GM21737 (cell line): ENCODE measurements around the gene PLCH2.

ENCODE experiments used
- ATAC-seq: cut with Tn5 transposase; IDR thresholded peaks from one replicate; pipeline ENCODE4 v1.9.1; 2021; ENCODE audit warnings: mild to moderate bottlenecking, moderate library complexity; ENCODE audit not compliant: unreplicated experiment

The PLCH2 gene

DNA sequence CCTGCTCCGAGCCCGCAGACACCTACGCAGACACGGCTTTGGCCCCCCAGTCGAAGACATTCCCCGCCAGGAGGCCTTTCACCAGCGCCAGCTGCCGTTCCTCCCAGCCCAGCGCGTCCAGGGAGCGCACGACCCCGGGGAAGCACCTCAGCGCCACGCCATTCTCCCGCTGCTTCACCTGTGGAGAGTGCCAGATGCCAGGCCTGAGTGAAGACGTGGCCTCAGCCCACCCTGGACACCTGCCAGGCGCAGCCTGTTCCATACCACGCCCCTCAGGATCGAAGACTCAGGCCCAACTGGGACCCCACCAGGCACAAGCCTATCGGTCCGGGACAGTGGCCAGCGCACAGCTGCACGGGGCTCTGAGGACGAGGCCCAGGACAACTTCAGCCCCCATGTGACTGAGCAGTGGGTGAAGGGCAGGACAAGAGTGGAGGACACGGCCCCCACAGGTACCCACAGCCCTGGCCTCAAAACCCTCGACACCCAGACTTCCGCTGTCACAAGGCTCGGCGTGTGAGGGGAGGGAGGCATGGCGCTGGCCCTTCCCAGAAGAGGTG, 36.9 kb downstream of the PLCH2 start:
- ATAC-seq = no peak

DNA sequence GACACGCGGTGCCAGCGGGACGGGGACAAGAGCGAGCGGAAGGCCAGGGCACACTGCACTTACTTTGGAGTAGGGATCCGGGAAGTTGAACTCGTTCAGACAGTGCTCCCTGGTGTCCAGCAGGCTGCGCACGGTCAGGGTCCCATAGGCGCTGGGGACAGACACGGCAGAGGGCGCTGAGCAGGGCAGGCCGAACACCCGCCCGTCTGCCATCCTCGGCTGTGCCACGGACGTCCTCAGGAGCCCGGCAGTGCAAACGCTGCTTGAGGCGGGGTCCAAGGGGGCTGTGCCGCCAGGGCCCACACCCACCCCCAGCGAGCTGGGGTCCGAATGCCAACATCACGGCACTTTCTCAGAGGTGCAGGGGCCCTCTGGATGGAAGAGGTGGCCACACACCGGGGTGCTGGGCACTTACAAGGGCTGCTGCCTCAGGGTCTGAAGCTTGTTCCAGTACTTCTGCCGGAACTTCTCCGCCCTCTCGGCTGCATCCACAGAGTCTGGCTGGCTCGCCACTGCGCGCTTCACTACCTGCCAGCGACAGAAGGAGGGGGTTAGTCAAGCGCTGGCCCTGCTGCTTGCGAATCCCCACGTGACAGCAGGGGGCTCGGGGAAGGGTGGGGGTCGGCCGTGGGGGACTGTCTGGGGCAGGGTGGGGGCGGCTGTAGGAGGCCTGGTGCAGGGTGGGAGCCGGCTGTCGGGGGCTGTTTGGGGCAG, 38.0 kb downstream of the PLCH2 start:
- ATAC-seq = no peak

DNA sequence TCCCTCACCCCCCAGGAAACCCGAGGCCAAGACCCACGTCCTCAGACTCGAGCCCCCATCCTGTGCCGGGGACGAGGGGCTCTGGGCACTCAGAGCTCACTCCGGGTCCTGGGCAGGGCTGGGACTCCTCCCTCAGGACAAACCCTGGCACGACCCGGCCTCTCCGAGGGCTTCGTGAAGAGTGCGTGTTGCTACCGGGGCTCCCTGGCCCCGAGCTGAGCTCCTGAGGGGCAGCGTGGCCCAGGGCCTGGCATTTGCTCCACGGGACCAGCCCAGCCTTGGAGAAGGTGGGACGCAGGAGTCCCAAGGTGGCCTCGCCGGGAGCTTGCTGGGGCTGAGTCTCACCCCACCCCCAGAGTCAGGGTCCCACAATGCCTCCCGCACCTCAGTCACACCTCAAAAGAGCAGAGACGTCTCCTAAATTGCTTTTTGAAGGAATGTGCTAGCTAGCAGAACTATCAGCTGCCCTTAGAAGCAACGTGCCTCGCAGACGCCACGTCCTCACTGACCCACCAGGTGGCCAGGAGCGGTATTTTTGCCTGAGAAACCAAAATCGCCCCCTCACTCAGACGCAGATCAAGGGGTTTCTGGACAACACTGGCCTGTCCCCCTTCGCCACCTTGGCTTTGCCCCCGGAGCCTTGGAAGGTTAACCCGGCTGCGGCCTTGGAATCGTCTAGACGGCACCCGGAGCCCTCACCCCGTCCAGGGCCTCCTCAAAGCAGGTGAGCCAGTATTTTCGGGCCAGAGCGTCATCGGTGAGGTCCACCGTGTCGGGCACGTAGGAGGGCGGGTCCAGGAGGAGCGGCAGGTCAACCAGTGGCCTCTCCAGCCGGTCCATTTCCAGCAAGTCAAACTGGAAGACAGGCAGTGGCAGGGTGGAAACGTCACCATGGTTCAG, 39.0 kb downstream of the PLCH2 start:
- no peak for ATAC-seq

DNA sequence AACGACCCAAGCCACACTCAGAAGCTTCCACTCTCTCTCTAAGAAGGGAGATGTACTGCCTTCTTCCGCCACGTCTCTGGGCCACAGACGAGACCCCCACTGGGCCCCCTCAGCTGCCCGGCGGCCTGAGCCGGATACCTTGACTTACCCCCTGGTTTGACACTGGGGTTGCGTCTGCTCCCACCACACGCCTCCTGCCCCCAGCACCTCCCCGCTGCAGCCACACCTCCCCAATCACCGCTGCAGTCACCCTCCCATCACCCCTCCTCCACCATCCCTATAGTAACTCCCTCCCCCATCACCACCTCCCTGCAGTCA, 39.6 kb downstream of the PLCH2 start:
- ATAC-seq = no peak

DNA sequence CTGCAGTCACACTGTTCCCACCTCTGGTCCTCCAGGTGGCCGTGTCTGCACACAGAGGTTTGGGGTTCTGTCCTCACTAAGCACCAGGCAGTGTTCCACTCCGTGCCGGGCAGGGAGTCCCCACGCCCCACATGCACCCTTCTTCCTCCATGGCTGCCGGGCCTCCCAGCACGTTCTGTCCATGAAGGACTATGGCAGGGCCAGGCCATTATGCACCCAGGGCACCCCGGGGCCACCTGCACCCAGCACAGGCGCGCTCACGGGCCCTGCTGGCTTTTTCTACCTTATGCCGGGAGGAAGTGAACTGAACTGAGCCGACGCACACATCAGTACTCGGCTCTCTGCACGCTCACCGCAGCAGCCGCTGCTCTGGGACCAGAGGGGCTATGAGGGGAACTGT, 40.0 kb downstream of the PLCH2 start:
- no peak for ATAC-seq

DNA sequence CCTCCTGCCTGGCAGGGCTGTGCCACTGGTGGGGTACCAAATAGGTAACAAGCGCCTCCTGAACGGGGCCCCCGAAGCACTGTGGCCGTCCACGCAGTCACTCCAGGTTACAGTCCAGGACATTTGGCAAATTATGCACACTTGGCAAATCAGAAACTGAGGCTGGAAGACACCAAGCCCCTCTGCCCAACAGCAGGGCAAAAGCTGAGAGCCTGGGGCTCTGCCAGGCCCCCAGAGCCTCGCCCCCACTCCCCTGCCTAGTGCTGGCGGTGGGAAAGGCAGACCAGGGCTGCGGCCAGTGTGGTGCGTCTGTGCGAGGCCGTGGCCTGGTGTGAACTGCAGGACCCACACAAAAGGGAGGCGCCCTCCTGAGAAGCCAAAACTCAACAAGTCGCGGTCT, 40.9 kb downstream of the PLCH2 start:
- no peak for ATAC-seq

DNA sequence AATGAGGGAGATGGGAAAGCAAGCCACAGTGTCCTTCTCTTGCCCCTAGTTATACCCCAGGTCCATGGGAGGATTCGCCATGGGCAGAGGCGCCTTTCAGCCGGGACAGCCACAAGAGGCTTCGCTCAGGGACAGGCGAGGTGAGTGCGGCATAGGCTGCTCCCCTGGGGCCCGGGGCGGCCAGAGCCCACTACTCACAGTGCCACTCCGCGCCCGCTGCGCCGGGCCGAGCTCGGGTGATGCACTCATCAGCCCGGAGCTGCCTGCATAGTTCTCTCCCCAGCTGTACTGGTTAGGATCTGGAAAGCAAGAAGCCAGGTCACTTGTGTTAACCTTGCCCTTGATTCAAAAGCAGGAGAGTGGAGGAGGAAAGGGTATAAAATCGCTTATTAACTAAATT, 41.9 kb downstream of the PLCH2 start:
- ATAC-seq = no peak

DNA sequence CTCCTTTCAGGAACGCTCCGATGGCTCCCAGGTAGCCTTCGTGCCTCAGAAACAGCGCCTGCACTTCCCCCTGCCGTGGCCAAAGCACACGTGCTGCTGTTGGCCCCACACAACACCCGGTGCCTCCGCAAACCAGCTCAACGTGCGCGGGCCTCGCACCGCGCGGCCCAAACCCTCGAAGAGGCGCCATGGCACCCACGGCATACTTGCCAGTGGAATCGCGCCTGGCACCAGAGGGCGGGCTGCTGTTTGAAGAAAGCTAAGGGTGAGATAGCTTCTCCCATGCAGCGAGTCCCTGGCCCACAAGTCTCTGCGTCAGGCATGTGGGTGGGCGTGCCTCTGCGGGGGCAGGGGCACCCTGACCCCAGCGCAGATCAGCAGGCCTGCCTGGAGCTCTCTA, 42.4 kb downstream of the PLCH2 start:
- no peak for ATAC-seq

DNA sequence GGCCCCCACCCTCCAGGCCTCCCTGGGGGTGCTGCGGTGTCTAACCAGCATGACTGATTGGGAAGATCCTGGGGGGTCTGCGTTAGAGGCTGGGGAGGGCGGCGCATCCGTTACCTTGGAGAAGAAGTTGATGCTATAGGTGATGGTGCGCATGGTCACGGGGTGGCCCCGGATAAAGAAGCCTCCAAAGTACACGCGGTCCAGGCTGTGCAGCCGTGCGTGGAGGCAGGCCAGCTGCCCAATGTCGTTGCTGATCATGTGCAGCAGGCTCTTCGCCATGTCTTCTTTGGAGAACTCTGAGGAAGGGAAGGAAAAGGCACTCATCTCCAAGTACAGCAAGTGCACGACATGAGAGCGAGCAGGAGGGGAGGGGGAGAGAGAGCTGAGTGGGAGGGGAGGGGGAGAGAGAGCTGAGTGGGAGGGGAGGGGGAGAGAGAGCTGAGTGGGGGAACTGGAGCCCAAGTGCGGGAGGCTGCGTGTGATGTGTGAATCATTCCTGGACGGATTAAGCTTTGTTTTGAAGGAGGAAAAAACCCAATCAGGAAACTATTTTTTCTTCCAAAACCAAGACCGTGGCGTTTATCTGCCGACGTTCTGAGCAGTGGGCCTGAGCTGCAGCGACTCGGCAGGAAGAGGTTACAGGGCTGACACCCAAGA, 43.1 kb downstream of the PLCH2 start:
- no peak for ATAC-seq

DNA sequence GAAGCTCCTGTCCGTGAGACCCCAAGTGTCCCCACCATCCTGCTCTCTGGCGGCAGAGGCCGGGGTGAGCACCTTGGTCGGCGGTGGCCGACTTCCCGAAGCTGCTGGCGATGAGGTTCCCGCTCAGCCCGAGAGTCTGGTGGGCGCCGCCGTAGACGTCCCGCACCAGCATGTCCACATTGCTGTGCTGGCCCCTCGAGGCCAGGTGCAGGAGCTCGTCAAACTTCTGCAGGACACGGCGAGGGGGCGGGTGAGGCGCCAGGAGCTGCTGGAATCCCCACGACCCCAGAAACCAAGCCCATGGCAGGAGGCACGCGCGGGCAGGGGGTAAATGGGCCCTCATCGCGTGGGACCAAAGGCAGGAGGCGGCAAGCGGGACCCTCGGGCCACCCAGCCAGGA, 43.6 kb downstream of the PLCH2 start:
- ATAC-seq = no peak

DNA sequence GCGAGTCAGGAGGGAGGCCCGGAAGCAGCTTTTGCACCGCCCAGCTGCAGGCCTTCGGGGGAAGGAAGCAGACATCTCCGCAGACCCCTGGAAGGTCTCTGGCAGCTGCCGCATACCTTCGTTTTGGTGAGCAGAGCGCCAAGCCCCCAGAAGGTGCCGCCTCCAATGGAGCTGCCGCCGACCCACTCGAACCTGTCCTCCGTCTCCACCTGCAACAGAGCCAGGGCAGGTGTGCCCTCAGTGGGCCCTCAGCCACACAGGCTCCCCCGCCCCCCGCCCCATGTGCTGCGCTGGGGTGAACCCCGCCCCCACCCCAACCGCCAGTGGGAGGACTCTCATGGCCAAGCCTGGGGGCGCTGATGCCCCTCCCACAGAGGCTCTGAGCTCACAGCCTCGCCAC, 44.1 kb downstream of the PLCH2 start:
- no peak for ATAC-seq

DNA sequence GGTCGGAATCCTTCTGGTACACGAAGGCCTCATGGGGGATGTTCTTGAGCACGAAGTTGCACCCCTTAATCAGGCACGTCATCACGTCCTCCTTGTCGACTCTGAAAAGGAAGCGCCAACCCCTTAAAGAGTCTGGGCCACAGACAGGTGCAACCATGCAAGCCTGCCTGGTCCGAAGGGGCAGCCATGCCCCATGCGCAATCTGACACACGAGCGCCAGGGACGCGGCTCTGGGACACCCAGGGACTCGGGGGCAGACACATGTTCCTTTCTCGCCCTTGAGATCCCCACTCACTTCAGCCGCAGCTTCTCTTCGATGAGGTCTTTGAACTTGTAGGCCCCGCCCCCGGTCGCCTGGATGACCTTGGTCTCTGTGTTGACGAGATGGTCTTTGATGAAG, 44.7 kb downstream of the PLCH2 start:
- ATAC-seq = no peak

DNA sequence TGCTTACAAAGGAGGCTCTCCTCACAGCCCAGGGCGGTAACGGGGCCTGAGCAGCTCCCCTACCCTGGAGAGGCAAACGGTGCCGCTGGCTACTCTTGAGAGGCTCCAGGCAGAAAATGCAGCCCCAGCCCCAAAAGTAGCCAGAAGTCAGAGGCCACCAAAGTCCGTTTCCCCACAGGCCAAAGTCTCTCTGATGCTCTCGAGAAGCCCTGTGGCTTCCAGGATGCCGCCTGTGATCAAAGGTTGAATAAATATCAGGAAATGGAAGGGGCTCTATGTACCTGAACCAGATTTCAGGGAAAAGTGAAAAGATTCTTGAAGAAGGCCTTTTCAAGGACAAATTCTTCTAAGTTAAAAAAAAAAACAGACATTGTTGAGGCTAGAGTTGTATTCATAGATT, 46.1 kb downstream of the PLCH2 start:
- no peak for ATAC-seq

DNA sequence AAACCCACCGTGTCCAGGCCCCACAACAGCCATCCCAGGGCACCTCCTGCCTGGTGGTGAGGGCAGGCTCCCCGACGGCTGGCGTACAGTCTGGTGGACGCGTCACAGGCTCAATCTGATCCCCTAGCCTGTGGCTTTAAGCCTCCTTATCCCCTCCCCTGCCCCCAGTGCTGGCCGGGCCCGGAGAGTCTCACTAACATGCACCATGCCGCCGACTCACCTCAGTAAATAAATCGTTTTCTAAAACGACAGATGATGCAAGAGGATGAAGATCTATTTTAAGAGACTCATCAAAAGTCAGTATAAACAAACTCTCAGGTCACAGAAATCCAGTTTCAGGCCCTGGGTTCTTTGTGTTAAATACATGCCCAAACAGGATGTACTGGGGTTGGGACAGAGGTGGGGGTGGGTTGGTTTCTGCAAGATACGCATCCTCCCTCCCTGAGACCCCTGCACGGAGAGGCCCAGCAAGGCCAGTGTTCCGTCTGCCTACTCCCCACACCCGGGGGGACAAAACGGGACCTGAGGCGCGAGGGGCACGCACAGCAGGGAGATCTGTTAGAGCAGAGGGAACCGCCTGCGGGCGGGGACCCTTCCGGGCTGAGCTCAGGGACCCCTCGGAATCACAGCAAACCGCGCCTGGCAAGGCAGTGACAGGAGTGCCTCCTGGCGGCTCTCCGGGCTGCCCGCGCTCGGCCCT, 47.3 kb downstream of the PLCH2 start:
- ATAC-seq = no peak

DNA sequence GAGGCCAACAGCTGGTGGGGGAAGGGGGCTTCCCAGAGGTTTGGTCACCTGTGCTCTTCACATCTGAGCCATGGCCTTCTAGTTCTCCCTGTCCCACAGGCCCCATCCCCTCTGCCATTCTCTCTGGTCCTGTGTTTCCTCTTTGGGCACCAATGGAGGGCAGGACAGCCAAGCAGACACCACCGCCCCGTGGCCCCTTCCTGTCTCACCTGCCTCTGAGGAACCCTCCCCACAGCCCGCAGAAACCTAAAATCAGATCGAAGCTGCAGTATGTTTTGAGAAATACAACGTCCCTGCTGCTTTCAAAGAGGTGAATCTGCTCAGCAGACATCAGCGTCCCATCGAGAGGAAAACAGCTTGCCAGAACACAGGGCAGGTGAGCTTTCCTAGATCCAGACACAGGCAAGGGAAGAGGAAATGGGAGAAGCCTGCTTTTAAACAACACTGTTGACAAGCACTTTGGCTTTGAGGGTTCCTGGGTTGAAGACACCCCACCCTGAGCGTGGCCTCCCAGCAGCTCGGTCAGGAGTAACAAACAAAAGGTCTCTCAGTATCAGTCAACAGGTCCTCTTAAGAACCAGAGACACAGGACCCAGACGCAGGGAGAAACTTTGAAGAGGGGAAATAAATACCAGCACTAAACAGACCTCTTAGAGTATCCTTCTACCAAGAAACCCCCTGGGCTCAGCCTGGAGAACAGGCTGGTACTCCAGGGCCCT, 48.0 kb downstream of the PLCH2 start:
- no peak for ATAC-seq

DNA sequence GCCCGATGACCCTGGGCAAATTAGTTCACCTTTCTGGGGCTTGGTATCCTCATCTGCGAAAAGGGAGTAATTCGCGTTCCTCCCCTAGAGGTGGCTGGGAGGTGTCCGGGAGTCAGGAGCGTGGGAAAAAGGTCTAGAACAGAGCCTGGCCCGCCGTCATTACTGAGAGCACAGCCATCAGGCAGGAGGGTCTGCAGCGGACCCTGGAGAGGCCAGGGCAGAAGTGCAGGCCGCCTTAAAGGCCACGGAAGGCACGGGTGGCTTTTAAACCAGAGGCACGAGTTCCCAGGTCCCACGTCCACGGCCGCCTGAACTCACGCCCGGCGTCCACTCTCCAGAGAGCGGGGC, 49.5 kb downstream of the PLCH2 start:
- no peak for ATAC-seq

DNA sequence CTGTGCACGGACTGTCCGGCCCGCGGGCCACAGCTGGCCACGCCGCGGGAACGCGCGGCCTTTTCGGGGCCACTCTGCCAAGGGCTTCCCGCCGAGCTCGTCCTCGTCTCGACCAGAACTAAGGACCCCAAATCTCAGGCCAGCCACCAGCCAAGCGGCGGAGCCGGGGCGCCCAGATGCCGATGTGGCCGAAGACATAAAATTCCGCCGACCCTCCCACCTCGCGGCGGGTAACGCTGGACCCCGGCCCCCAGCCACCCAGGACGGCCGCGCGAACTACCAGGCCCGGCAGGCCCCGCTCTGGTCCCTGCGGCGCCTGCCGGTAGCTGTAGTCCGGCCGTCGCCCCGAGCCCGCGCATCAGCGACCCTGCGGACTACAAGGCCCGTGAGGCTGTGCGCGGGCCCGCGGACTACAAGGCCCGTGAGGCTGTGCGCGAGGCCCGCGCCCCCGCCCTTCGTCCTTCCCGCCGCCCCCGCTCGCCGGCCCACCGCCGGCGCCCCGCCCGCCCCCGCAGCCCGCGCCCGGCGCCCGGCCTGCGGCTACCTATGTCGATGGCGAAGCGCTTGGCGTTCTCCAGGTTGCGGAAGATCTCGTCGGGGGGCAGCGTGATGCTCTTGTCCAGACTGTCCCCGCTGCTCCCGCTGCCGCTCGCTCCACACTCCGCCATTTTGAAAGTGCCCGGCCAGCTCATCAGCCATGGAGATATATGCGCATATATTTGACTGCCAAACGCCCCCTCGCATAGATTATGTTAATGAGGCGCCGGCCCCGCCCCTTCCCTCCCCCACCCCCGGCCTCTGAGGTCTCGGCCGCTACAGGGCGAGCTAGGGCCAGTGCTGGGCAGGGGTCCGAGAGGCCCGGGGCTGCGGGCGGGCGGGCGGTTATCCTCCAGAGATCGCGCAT, 50.1 kb downstream of the PLCH2 start, which contains the start of gene PANK4:
Gene PANK4 (minus strand): TSS at position 677 of the 904 bp plus-strand sequence. CDS start 9 bp downstream, at position 668.
- ATAC-seq = peak; percentile 71

DNA sequence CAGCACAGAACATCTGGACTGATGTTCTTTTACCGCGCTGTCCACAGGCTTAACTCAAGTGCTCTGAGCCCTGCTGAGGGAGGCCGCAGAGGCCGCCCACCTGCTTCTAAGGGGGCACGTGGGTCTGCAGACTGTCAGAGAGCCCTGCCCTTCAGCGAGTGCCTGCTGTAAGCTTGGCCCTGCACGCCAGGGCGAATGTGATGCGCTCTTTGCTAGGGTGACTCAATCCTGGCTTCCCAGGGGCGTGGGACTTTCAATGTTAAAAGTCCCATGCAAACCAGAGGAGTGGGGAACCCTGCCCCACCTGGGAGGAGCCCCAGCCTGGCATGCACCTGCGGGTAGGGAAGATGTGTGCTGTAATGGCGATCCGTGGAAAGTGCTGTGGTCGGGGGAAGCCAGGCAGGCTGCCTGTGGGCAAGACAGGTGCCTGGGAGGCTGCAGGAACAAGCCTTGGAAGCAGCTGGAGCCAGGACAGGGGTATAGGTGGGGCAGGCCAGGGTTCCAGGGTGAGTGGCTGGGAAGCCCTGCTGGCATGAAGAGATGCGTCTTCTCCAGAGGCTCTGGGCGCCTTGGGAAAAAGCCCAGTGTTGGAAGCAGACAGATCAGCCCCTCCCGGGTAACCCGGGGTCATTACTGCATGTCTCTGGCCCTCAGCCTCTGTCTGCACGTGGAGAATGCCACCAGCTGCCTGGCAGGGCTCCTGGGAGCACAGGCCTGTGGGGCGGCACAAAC, 50.9 kb downstream of the PLCH2 start:
- peak; percentile 25 for ATAC-seq

DNA sequence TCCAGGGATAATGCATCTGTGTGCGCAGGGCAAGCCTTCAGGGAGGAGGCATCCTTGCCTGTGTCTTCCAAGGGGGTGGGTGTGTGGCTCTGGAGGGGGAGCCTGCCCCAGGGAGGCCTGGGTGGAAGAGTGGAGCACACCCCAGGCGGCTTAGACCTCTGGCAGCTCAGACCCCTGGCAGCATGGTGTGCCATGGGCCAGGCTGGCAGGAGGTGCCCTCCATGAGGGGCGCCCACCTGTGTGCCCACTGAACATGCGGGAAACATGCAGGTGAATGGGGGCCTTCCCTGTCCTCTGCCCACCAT, 51.4 kb downstream of the PLCH2 start:
- no peak for ATAC-seq
